Stimulated activated CD8-positive, alpha-beta memory T cell treated with anti-CD3 and anti-CD28 coated beads, Interleukin-2, amount 100 ng/mL, for 1 hour (primary cell): ENCODE results near the gene PRRC2A.
"Not testable (repeated sequence)": the region's sequence is repeated elsewhere in the genome, so short reads cannot be mapped to it uniquely, and the experiment has no call there.

Experiments used
- DNase-seq, 2 donors: peaks; one replicate each; pipeline ENCODE4 v3.0.0-alpha.2; 2020; ENCODE audit warnings: low read depth in 2 of 2

The PRRC2A gene

DNA sequence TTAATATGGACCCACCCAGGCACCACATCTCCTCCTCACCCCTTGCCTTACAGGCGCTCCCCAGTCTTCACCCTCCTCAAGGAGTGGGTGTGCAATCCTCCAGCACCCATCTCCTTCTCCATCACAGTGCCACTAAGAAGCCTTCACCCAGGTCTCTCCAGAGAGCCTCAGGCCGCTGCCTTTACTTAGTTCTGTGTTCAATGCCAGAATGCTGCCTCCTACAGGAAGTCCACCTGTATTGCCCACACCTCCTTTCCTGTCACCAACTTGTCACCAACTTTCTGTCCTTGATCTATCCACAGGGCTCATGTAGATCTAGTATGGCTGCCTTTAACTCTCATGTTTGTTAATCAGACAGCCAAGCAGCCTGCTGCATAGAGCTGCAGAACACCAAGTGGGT lies 35.0 kb upstream of the PRRC2A start:
- DNase-seq, result no peak

DNA sequence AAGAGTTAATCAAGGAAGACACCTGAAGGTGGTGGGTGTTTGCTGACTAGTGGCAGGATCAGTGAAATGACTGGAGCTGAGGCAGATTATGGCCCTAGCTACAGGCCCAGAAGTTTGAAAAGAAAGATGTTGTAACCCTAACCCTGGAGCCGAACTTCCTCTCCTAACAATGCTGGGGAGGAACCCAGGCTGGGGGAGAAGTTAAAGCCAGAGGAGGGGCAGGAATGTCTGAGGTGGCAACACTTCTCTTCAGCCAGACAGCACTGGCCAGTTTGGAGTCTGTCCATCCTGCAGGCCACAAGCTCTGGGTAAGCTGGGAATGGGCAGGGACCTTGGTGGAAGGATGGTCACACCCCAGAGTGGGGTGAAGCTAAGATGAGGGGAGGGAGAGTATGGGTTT lies 34.5 kb upstream of the PRRC2A start, which contains the start of gene LST1:
TSS of gene LST1 (plus strand) at position 270 of the 400 bp plus-strand sequence. CDS start 1,023 bp downstream, outside the sequence.
- no peak for DNase-seq

DNA sequence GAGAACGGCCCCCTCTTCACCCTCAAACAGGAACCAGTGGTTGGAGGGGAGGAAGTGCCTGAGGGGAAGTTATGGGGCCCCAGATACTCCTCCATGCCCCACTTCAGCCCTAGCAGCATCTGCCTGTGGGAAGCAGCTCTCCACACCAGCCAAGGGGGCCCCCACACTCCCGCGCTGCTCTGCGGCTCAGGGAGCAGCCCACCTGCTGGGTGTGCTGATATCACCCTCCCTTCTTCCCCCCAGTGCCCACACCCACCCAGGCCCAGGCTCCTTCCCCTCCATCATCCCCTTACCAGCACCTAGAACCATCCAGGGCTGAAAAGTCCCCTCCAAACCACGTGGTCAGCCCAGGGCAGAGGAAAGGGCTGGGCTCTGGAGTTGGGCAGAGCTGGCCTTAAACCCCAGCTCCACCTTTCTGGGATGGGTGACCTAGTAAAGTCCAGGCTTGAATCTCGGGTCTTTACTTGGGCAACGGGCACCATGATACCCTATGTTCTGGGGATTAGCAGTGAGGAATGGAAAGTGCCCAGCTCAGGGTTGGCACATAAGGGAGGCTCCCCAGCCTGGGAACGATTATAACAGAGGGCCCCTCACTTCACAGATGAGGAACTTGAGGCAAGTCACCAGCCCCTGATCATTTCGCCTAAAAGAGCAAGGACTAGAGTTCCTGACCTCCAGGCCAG lies 33.8 kb upstream of the PRRC2A start:
- DNase-seq, result no peak

DNA sequence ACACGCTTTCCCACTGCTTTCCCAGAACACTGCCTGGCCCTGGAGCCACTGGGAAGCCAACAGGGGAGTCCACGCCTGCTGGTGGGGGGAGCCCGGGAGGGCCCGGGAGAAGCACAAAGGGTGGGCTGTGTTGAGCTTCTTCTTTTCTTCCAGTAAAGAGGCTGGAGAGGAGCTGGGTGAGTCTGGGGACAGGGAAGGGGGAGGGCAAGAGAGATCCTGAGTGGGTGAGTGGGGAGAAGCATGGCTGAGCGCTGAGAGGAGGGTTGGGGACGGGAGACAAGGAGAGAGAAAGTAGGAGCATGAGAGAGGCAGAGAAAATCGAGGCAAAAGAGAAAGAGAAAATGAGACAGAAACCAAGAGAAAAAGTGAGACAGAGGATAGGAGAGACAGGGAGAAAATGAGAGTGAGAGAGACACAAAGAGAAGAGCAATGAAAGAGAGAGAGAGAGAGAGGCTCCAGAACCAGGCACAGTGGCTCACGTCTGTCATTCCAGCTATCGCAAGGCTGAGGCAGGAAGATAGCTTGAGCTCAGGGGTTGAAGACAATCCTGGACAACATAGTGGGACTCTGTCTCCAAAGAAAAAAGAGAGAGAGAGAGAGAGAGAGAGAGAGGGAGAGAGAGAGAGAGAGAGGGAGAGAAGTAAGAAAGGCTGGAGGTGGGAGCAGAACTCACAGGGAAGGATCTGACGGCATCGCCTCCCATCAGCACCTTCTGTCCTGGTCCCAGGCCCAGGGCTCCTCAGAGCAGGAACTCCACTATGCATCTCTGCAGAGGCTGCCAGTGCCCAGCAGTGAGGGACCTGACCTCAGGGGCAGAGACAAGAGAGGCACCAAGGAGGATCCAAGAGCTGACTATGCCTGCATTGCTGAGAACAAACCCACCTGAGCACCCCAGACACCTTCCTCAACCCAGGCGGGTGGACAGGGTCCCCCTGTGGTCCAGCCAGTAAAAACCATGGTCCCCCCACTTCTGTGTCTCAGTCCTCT lies 32.4 kb upstream of the PRRC2A start:
- DNase-seq, result no peak

DNA sequence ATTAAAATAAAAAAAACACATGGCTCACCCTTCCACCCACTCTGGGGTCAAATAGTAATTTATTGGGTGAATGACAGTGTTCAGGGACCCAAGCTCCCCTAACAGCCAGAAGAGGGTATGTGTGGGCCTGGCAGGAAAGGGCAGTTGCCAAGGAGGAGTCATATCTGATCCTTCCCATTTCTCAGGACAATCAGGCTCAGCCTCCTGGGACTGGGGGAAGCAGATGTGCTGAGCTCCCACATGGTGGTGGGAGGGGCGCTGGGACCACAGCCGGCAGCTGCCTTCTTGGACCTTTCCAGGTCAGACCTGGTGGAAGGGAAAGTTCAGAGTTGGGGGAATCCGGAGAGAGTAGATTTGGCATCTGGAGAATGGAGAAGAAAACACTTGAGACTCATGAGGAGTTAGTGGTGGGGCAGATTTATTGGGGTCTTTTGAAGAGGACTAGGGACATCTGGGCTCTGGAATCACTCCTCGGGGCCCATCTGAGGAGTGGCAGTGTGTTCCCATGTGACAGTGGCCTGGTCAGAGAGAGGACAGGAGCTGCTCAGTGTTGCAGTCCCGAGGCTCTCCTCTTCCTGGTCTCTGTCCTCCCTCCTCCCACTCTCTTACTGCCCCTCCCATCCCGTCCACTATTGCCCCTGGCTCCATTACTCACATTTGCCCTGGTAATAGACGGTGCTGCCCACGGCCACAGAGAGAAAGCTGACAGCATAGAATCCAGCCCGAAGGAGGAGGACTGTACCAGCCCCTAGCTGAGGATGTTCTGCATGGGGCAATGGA lies 31.5 kb upstream of the PRRC2A start:
- DNase-seq, result no peak

DNA sequence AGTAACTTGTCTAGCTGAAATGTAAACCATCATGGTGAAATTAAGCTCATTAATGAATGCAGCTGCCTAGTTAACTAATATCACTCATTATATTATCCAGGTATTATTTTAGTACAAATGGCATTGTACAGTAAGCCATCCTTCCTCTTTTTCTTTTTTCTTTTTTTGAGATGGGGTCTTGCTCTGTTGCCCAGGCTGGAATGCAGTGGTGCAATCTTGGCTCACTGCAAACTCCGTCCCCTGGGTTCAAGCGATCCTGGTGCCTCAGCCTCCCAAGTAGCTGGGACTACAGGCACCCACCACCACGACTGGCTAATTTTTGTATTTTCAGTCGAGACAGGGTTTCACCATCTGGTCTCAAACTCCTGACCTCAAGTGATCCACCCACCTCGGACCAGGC lies 29.8 kb upstream of the PRRC2A start:
- DNase-seq, result not testable (repeated sequence)

DNA sequence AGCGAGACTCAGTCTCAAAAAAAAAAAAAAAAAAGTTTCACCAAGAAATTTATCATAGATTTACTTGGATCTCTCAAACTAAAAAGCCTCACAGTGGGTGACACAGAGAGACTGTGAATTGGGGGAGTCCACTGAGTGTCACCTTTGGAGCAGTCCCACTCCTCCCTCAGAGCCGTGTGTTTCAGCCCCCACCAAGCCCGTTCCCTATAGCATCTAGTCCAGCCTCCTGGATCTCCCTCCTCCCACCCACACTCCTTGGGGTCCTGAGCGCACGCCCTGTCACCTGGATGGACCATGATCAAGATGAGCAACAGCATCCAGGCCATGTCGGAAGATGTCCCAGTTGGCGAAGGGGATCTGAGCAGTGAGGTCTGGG lies 28.1 kb upstream of the PRRC2A start:
- DNase-seq, result no peak

DNA sequence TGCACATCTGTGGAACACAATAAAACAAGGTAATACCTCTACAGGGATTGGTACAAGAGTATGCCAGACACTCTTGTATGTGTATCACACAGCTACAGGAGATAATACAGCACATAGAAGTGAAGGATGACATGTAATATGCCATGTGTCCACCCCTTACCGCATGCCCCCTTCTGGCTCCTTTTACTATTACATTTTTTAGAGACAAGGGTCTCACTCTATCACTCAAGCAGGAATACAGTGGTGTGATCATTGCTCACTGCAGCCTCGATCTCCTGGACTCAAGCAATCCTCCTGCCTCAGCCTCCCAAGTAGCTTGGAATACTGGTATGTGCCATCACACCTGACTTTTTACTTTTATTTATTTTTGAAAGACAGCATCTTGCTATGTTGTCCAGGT lies 23.5 kb upstream of the PRRC2A start:
- DNase-seq, result no peak

DNA sequence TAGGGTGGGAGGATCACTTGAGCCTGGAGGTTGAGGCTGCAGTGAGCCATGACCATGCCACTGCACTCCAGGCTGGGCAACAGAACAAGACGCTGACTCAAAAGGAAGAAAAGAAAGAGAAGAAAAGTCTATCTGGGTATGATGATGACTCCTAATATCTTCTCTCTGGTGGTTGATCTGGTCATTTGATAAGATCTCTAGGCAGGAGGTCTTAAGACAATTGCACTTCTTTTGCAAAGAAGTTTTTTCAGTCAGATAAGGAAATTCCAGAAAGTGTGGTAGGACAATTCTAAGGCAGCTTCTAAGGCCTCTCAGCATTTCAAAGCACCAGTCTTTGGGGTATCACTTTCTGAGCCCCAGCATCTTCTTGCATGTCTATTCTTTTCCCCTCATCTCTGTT lies 13.2 kb upstream of the PRRC2A start:
- DNase-seq, result no peak

DNA sequence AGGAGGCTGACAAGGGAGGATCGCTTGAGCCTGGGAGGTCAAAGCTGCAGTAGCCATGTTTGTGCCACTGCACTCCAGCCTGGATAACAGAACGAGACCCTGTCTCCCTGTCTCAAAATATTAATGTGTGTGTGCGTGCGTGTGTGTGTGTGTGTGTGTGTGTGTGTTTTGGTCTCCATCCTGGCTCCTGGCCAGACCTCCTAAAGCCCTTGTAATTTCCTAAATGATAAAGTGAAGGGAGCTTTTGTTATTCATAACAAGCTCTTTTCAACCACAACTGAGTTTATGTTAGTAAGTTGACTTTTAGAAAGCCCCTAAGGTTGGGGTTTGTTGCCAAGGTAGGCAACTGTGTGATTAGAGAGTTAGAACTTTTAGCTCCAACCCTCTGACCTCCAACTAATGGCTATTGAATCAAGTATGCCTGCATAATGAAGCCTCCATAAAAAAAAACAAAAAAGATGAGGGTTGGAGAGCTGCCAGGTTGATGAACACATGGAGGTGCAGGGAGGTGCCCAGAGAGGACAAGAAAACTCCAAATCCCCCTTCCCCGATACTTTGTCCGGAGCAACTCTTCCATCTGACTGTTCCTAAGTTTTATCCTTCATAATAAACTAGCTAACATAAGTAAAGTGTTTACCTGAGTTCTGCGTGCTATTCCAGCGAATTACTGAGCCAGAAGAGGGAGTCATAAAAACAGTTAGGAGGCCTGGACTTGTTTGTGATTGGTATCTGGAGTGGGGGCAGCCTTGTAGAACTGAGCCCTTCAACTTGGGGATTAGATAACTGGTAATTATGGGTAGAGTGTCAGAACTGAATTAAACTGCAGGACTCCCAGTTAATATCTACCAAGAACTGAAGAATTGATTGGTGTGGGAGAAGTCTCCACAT lies 10.8 kb upstream of the PRRC2A start:
- DNase-seq, result no peak

DNA sequence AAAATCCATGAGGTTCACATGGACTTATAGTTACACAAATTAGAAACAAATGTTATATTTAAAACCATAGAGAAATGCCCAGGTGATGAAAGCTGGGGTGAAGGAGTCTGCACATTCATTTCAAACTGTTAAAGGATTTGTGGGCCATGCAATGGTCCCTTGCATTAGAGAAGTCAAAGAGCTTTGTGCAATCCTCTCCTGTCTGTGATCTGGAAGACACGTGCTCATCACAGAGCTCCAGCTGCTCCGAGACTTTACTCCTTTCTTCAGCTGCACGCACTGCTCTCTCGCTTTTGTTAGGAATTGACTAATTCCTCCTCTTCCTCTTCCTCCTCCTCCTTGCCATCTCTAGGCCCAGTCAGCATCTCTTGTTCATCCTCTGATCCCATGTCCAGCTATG lies 9.5 kb upstream of the PRRC2A start:
- DNase-seq, result no peak

DNA sequence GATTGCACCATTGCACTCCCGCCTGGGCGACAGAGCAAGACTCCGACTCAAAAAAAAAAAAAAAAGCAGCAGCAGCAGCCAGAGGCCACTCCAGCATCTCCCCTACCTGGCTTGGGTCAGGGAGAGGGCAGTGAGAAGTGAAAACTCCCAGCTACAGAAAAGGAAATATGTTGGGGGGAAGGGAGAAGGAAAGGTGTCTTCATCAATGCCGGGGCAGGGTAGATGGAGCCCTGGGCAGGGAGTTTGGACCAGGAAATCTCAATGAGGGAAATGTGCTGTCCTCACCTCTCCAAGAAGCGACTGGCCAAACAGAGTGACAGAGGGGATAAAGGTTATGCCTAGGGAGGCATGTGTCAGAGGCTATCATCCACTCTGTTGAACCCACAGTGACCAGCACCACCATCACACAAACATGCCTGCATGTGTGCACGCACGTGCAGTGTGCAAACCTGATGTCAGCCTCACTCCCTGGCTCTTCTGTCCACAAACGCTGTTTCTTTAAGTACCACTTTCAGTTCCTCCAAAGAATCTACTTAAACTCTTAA lies 6.4 kb upstream of the PRRC2A start:
- DNase-seq, result no peak

DNA sequence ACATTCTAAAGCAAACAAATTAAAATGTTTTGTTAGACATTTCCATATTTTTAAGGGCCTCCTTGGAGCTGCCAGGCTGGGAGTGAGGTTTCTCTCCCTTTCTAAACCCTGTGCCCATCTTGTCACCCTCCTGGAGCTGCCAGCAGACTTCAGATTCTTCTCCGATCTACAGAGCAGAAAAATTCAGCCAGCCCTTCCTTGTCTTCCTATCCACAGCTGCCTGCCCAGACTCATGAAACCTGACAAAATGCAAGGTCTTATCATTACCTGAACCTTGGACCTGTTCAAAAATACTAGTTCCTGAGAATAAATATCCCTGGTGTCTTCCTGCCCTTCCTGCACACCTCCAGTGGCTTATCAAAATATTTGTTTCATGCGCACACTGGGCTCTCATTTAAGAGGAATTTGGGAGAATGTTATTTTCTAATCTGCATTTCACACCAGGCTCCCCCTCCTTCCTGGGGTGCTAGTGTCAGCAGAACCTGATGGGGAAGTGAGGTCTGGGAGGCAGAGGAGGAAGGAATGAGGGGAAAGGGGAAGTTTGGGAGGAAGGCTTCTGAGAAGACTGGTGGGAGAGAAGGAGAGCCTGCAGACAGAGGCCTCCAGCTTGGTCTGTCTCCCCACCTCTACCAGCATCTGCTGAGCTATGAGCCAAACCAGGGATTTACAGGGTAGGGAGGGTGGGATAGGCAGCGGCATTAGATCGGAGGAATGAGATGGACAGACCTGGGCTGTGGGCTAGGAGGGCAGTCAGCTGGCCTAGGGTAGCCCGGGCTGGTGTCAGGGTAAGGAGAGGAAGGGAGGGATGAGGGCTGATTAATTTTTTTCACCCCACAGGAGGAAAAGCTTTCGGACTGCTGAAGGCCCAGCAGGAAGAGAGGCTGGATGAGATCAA lies 5.6 kb upstream of the PRRC2A start, which contains the start of gene AIF1:
TSS of gene AIF1 (plus strand) at position 551 of the 895 bp plus-strand sequence. CDS start at position 647, 96 bp downstream.
- no peak for DNase-seq

DNA sequence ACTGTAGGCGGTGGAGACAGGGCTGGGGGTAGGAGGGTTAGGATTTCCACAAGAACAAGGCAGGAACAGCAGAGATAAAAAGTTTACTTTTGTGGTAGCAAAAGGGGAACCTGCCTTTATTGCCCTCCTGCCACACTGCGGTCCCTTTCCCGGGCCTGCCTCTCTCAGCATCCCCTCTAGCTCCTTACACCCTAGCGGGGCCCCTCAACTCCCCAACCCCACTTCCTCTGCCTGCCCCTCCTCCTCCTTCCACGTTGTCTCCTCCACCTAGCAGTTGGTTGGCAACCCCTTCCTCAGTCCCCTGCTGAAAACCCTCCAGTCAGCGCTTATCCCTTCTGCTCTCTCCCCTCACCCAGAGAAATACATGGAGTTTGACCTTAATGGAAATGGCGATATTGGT lies 4.8 kb upstream of the PRRC2A start:
- no peak for DNase-seq

DNA sequence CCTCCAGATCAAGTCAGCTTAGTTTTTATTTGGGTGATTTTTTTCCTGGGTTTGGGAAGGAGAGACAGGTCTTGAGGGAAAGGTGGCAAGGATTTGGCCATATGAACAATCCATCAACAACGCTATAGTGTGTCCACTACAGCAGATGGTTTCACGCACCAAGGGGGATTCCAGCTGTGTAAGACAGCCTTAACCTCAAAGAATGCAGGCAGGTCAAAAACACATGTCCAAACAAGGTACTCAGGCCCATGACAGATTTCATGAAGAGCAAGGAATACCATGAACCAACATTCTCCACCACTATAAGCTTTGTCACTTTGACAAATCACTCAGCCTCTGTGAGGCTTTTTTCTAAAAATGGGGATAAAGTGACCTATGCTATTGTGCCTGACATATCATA lies 3.5 kb upstream of the PRRC2A start:
- DNase-seq, result no peak

DNA sequence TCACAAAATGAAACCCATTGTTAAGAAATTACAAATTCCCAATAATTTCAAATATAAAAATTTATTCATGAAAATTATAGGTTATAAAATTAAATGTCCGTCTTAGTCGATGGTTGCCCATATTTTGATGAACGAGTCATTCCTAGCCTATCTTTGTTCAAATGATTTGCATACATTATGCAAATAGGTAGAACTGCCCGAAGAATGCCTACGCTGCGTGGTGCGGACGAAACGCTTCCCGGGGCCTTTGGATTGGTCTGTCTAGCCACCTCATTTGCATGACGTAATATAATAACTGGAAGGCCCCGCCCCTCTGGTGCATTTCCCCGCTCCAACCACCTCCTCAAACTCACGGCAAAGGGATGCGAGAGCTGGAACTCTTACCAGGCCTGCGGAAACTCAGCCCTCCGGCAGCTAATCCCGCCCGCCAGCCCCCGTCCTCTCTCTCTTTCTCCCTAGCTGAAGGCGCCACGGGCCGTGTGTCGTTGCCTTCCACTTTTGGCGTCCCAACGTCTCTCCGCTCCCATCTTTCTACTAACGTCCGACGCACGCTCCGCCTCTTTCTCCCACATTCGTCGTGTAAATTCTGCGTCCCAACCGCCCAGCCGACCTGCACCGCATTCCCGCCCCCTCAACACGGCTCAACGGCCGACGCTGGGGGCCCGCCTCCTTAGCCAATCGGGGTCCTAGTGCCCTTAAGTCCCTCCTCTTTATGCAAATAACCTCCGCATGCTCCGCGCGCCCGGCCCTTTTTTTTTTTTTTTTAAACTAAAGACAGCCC lies 520 bp upstream of the PRRC2A start:
- DNase-seq, result peak; percentile 93 to 94

DNA sequence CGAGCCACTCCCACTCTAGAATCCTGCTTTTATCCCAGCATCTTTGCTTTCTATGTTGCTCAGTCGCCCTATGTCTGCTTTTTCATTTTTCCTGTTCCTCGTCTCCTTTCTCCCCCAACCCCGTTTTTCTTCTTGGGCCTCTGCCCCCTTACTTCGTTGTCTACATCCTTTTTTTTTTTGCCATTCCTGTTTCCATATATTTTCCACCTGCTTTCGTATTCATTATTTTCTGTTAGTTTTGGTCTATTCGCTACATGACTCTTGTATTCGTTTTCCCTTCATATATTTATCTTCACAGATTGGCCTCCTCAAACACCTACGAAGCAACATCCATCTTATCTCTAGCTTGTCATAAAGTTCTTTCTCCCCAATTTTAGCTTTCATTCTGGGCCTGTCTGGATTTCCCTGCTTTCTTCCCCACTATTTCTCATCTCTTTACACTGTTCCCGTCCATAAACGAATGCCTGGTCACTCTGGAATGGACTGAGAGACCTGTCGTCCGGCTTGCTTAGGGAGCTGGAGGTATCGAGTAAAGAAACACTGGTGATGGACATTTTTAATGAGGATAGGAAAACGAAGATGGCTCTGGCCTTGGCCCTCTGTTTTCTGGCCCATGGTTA lies 915 bp downstream of the PRRC2A start:
- DNase-seq, result no peak

DNA sequence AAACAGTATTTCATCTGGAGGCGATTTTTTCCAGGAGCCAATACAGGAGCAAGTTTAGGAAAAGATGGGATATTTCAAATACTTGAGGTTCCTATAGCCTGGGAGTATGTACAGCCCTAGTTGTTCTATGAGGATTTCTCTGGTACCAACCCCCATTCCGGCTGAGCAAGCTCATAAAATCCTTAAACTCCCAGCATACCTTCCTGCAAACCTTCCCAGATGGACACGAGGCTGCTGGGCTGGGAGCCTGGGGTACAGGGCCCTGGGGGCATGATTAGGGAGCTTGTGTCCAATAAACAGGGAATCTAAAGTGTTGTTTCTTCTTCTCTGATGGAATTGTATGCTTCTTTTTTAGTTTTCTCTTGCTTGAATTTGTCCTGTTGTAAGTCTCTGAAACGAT lies 1.5 kb downstream of the PRRC2A start:
- DNase-seq, result no peak
